GM12872 (cell line): Measurements from ENCODE around the gene GKN2.

Experiments
- TF ChIP-seq, protein P1 (sequence below): IDR thresholded peaks from 3 replicates; pipeline ENCODE4 v1.5.1; 2011; ENCODE audit warnings: low read depth, mild to moderate bottlenecking, low read length, moderate library complexity; ENCODE audit not compliant: insufficient read depth

The GKN2 gene

DNA sequence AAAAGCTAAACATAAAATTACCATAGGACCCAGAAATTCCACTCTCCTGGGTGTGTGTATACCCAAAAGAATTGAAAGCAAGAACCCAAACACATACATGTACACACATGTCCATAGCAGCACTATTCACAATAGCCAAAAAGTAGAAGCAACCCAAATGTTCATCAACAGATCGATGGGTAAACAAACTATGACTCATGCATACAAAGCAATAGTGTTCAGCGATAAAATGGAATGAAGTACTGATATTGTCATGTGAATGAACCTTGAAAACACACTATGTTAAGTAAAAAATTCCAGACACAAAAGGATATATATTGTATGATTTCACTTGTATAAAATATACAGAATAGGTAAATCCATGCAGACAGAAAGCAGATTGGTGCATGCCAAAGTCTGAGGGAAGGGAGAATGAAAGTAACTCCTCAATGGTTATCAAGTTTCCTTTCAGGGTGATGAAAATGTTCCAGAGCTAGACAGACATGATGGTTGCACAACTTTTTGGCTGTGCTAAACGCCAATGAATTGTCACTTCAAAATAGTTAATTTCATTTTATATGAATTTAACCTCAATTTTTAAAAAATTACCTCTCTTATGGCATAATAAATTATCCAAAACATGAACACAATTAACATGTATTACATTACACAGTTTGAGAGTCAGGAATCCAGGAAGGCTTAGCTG is 35.5 kb downstream of the GKN2 start:
- TF ChIP-seq, protein P1, sequence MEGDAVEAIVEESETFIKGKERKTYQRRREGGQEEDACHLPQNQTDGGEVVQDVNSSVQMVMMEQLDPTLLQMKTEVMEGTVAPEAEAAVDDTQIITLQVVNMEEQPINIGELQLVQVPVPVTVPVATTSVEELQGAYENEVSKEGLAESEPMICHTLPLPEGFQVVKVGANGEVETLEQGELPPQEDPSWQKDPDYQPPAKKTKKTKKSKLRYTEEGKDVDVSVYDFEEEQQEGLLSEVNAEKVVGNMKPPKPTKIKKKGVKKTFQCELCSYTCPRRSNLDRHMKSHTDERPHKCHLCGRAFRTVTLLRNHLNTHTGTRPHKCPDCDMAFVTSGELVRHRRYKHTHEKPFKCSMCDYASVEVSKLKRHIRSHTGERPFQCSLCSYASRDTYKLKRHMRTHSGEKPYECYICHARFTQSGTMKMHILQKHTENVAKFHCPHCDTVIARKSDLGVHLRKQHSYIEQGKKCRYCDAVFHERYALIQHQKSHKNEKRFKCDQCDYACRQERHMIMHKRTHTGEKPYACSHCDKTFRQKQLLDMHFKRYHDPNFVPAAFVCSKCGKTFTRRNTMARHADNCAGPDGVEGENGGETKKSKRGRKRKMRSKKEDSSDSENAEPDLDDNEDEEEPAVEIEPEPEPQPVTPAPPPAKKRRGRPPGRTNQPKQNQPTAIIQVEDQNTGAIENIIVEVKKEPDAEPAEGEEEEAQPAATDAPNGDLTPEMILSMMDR: no peak

DNA sequence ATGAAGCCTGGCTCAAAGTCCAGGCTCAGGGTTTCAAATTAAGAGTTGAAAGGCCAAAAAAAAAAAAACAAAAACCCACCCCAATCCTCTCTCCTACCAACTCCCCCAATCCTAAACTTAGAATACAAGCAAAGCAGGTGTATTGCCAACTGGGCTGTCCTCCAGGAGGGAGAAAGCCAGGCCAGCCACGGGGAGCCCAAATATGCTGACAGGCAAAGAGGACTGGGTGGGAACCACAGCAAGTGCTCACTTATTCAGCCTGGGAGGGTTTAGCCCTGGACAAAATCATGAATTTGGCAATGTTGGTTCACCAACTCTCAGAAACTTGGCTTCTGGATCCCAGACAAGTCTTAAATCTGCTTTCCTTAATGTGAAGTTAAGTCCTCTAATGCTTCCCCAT is 36.5 kb downstream of the GKN2 start:
- TF ChIP-seq, protein P1: no peak

DNA sequence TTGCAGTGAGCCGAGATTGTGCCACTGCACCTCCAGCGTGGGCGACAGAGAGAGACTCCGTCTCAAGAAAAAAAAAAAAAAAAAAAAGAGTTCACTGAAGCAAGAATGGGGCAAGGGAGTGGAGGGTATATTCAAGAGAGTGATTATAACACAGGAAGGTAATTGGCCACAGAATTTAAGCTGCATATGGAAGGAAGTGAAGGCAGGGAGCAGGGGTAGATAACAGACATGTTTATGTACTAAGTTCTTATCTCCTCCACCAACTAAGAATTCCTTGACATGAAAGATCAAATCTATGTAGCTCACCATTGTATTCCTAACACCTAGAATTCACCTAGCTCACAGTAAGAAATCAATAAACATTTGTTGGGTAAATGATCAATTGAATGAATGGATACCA is 37.3 kb downstream of the GKN2 start:
- TF ChIP-seq, protein P1: no peak

DNA sequence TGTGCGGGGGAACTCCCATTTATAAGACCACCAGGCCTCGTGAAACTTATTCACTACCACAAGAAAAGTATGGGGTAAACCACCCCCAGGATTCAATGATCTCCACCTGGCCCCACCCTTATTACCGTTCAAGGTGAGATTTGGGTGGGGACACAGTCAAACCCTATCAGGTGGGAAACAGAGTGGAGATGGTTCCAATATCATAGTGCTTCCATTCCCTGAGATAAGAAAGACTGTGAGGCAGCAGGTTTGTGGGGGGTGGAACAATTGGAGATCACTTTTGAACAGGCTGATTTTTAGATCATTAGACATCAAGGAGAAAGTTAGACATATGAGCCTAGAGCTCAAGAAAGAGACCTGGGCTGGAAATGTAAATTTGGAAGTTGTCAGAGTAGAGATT is 39.3 kb downstream of the GKN2 start:
- TF ChIP-seq, protein P1: no peak

- TF ChIP-seq, protein P1: no peak
Measured at GRCh38 chr2:68912732-68913131, 40.0 kb downstream of the GKN2 start.

- TF ChIP-seq, protein P1: no peak
Measured at GRCh38 chr2:68912111-68912510, 40.6 kb downstream of the GKN2 start.

DNA sequence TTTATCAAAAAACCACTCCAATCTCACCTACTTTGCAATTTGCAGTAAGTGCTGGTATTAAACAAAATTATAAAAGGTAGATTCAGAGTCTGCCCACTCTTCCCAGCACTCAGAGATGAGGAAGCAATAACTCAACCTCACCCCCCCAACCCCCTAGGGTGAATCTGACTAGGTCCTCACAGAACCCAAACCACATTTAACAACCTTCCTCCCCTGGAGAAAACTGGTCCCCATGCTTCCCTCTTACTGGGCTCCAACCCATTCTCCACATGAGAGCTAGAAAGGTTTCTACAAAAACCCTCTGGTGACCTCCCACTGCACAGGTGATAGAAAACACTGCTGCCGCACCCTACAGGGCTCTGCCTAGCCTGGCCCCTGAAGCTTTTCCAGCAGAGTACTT is 41.0 kb downstream of the GKN2 start:
- TF ChIP-seq, protein P1: no peak
